ENCODE data around the gene ITSN2.

ITSN2 gene

DNA sequence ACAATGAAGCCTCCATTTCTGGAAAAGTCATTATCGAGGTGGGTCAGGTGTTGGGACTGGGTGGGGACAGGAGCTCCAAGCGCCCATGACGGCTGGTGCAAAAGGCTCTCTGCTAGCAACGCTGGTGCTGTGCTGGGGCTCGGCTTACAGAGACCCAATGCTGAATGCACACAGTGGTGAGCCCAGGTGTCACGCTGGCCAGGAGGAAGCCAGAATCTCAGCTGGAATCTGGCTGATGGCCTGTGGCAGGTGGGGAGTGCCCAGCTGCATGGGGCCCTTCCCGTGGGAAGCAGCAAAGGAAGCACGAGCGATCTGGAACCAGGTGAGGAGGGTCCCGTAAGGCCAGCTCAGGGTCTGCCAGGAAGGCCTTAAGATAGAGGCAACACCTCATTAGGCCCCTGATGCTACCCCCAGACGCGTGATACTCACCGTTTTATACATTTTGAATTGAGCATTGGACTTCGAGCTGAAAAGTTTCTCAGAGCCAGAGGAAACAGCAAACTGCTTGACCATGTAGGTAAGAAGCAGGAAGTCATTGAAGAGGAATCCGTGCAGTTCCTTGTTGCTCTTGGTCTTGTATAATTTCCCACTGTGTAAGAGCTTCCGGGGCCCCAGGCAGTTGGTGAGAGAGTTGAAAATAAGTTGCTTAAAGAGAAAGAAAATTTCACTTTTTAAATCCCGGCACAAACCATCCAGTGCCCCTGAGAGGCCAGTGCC lies 150.8 kb downstream of the ITSN2 start:
- Histone ChIP-seq H3K4me1 (ENCODE audit: control insufficient read depth, insufficient read depth, low read length) (no peaks in the 10 kb centered on the region), H3K9me3 (ENCODE audit: control insufficient read depth, low read length) (no peaks in the 10 kb centered on the region), H3K36me3 (ENCODE audit: control insufficient read depth, insufficient read depth, low read length, severe bottlenecking) (peaks cover 49% of the 10 kb centered on the region), H3K4me3 (ENCODE audit: low read length) (no peak overlapping the region), H3K27me3 (replicated peaks; ENCODE audit: control insufficient read depth, insufficient read depth, low read length) (no peaks in the 10 kb centered on the region), H3K9ac (ENCODE audit: low read length) (no peak overlapping the region)
- no peak for DNase-seq (ENCODE audit: low read depth)

DNA sequence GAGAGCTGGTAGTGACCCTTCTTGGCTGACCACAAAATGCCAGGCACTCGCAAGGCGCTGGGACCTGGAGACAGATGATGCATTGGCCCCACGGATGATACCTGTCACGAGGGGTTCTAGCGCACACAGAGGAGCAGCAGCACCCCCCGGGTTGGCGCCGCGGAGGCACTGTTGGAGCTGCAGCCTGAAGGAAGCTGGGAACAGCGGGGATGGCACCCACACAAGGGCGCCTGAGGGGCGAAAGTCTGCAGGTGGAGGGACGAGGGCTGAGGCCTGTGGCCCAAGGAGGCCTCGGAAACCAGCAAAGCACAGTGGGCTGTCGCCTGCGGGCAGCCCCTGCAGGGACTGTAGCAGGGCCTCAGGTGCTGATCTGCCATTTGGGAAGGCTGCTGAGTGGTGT lies 151.8 kb downstream of the ITSN2 start:
- H3K4me1 ChIP-seq (ENCODE audit: control insufficient read depth, insufficient read depth, low read length): no peaks in the 10 kb centered on the region
- no peaks in the 10 kb centered on the region for H3K9me3 ChIP-seq (ENCODE audit: control insufficient read depth, low read length)
- no peak overlapping the region for H3K9ac ChIP-seq (ENCODE audit: low read length)
- H3K4me3 ChIP-seq (ENCODE audit: low read length): no peak overlapping the region
- H3K27me3 ChIP-seq (replicated peaks; ENCODE audit: control insufficient read depth, insufficient read depth, low read length): no peaks in the 10 kb centered on the region
- DNase-seq (ENCODE audit: low read depth): no peak
- peaks cover 53% of the 10 kb centered on the region for H3K36me3 ChIP-seq (ENCODE audit: control insufficient read depth, insufficient read depth, low read length, severe bottlenecking)

DNA sequence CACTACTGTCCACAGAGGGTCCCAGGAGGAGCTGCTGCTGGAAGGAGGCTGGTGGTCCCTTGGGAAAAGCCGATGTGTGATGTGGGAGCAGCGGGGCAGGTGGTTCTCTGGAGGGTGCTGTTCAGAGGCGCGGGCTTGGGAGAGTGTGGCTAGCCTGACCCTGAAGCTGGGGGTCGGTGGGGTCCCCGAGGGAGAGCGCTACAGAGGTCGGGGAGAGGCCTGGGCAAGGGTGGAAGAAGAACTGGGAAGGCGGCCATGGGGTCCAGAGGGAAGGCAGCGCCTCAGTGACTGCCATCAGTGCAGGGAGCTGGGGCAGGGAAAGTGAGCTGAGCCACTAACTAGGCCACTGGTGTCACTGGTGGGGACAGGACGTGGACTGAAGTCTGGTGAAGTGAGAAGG lies 153.0 kb downstream of the ITSN2 start:
- Histone ChIP-seq H3K9ac (ENCODE audit: low read length) (no peak overlapping the region), H3K36me3 (ENCODE audit: control insufficient read depth, insufficient read depth, low read length, severe bottlenecking) (peaks cover 55% of the 10 kb centered on the region), H3K9me3 (ENCODE audit: control insufficient read depth, low read length) (no peaks in the 10 kb centered on the region), H3K4me1 (ENCODE audit: control insufficient read depth, insufficient read depth, low read length) (no peaks in the 10 kb centered on the region), H3K4me3 (ENCODE audit: low read length) (no peak overlapping the region), H3K27me3 (replicated peaks; ENCODE audit: control insufficient read depth, insufficient read depth, low read length) (no peaks in the 10 kb centered on the region)
- DNase-seq (ENCODE audit: low read depth): no peak

DNA sequence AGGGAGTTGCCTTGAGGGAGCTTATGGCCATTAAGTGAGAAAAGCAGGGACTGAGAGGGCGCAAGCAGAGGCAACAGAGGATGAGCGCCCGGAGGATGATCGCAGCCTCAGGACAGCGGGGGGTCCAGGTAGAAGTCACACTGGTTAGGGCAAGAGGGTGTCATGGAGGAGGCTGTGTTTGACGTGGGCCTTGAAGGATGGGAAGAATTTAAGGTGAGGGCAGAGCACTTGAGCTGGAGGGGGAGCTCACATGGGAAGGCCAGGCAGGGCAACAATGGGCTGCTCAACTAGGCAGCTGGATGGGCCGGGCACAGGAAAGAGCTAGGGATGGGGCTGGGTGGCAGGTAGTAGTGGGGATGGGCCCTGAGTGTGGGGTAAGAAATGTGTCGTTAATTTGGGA lies 153.6 kb downstream of the ITSN2 start:
- H3K9ac ChIP-seq (ENCODE audit: low read length): no peak overlapping the region
- no peak for DNase-seq (ENCODE audit: low read depth)
- H3K4me1 ChIP-seq (ENCODE audit: control insufficient read depth, insufficient read depth, low read length): no peaks in the 10 kb centered on the region
- no peak overlapping the region for H3K4me3 ChIP-seq (ENCODE audit: low read length)
- H3K27me3 ChIP-seq (replicated peaks; ENCODE audit: control insufficient read depth, insufficient read depth, low read length): no peaks in the 10 kb centered on the region
- peaks cover 49% of the 10 kb centered on the region for H3K36me3 ChIP-seq (ENCODE audit: control insufficient read depth, insufficient read depth, low read length, severe bottlenecking)
- no peaks in the 10 kb centered on the region for H3K9me3 ChIP-seq (ENCODE audit: control insufficient read depth, low read length)

DNA sequence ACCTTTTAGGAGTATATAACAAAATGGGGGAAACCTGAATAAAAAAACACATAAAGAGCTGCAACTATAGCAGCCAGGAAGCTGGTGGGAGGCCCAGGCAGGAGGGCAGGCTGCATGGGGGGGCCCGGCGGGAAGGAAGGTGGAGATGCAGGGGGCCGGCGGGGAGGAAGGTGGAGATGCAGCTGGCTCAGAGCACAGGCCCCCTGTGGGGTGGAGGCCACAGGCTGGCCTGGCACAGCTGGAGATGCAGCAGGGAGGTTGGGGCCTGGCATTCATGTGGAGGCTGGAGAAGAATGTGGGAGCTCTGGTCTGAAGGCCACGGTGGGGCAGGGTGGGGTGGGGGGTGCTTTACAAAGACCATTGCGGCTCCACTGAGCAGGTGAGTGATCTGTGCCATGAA lies 154.1 kb downstream of the ITSN2 start:
- no peaks in the 10 kb centered on the region for H3K4me1 ChIP-seq (ENCODE audit: control insufficient read depth, insufficient read depth, low read length)
- no peak overlapping the region for H3K9ac ChIP-seq (ENCODE audit: low read length)
- DNase-seq (ENCODE audit: low read depth): no peak
- no peak overlapping the region for H3K4me3 ChIP-seq (ENCODE audit: low read length)
- H3K36me3 ChIP-seq (ENCODE audit: control insufficient read depth, insufficient read depth, low read length, severe bottlenecking): peaks cover 45% of the 10 kb centered on the region
- no peaks in the 10 kb centered on the region for H3K27me3 ChIP-seq (replicated peaks; ENCODE audit: control insufficient read depth, insufficient read depth, low read length)
- H3K9me3 ChIP-seq (ENCODE audit: control insufficient read depth, low read length): no peaks in the 10 kb centered on the region

DNA sequence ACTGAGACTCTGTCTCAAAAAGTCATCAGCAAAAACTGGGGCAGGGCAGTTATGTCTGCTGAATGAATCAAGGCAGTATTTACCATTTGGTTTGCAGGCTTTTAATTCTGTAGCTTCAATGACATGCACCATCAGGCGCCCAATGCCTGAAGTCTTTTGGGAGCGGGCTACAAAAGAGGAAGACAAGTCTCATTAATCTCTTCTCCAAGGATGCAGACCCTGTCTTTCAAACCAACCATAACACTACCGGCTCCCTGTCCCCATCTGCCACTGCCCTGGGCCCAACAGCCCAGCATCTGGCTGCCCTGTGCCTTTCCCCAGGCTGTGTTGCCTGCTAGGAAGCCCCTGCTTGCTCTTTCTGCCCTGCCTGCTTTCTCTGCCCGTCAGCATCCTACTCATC lies 155.2 kb downstream of the ITSN2 start:
- no peak for DNase-seq (ENCODE audit: low read depth)
- no peaks in the 10 kb centered on the region for H3K27me3 ChIP-seq (replicated peaks; ENCODE audit: control insufficient read depth, insufficient read depth, low read length)
- H3K4me1 ChIP-seq (ENCODE audit: control insufficient read depth, insufficient read depth, low read length): no peaks in the 10 kb centered on the region
- H3K9me3 ChIP-seq (ENCODE audit: control insufficient read depth, low read length): no peaks in the 10 kb centered on the region
- H3K36me3 ChIP-seq (ENCODE audit: control insufficient read depth, insufficient read depth, low read length, severe bottlenecking): peaks cover 45% of the 10 kb centered on the region
- no peak overlapping the region for H3K9ac ChIP-seq (ENCODE audit: low read length)
- no peak overlapping the region for H3K4me3 ChIP-seq (ENCODE audit: low read length)

DNA sequence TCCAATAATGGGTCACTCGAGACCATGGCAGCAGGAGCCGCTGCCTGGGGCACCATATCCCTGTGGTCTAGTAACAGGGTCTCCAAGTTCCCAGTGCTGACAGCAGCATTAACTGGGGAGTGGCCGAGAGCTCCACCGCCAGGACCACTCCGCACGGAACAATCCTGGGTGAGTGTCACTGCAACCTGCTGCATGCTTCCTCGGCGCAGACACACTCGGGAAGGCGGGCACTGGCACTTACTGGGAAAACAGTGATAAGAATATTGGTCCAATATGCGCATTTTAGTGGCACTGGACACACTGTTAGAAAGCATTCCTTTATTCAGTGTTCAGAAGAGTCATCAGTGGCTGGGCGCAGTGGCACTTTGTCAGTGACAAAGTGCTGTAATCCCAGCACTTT lies 155.8 kb downstream of the ITSN2 start:
- Histone ChIP-seq H3K27me3 (replicated peaks; ENCODE audit: control insufficient read depth, insufficient read depth, low read length) (no peaks in the 10 kb centered on the region), H3K9me3 (ENCODE audit: control insufficient read depth, low read length) (no peaks in the 10 kb centered on the region), H3K4me1 (ENCODE audit: control insufficient read depth, insufficient read depth, low read length) (no peaks in the 10 kb centered on the region), H3K4me3 (ENCODE audit: low read length) (no peak overlapping the region), H3K36me3 (ENCODE audit: control insufficient read depth, insufficient read depth, low read length, severe bottlenecking) (peaks cover 43% of the 10 kb centered on the region), H3K9ac (ENCODE audit: low read length) (no peak overlapping the region)
- DNase-seq (ENCODE audit: low read depth): no peak

DNA sequence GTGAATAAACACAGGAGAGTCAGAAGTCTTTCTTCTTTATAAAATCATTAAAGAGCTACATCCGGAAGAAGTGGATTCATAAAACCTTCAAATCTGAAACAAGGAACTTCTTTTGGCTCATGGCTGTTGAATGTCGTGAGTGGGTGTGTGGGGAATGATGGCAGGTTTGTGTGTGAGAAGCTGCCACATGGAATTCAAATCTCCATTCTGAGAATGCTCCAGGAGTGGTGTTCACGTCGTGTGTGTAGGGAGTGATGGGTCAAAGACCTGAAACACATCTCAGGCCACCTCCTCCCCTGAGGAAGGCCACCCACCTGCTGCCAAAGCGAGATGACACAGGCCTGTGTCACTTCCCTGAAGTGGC lies 156.6 kb downstream of the ITSN2 start:
- Histone ChIP-seq H3K27me3 (replicated peaks; ENCODE audit: control insufficient read depth, insufficient read depth, low read length) (no peaks in the 10 kb centered on the region), H3K9me3 (ENCODE audit: control insufficient read depth, low read length) (no peaks in the 10 kb centered on the region), H3K36me3 (ENCODE audit: control insufficient read depth, insufficient read depth, low read length, severe bottlenecking) (peaks cover 36% of the 10 kb centered on the region), H3K4me1 (ENCODE audit: control insufficient read depth, insufficient read depth, low read length) (no peaks in the 10 kb centered on the region), H3K9ac (ENCODE audit: low read length) (no peak overlapping the region), H3K4me3 (ENCODE audit: low read length) (no peak overlapping the region)
- DNase-seq (ENCODE audit: low read depth): no peak

DNA sequence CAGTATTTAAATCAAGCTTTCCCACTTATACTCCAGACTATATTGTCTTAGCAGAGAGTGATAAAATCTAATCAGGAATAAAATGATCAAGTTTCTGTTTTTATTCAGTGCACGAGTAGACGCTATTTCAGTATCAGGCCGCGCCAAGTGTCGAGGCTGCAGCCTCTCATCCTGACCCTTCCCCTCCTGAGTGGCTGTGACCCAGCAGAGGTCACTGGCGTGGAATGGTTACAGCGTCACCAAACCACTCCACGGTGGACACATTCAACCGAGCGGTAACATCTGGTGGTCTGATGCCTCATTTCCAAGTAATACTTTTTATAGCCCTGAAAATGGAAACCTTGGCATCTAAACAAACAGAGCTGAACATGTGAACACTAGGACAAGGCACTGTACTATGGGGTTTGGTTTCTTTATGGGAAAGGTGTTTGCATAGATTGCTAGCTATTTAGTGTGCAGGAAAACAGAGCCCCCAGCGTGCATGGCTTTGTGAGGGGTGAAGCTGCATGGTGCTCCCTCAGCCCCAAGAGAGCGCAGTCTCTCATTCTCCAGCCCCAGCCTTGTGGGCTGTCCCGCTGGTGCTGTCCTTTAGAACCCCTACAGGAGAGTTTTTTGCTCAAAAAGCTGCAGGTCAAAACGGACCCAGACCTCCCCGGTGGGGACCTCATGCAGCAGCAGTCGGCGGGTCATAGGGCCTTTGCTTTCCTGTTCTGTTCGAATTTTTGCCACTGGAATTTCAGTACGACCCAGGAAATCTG lies 157.1 kb downstream of the ITSN2 start:
- H3K4me3 ChIP-seq (ENCODE audit: low read length): no peak overlapping the region
- H3K4me1 ChIP-seq (ENCODE audit: control insufficient read depth, insufficient read depth, low read length): no peaks in the 10 kb centered on the region
- no peaks in the 10 kb centered on the region for H3K27me3 ChIP-seq (replicated peaks; ENCODE audit: control insufficient read depth, insufficient read depth, low read length)
- H3K36me3 ChIP-seq (ENCODE audit: control insufficient read depth, insufficient read depth, low read length, severe bottlenecking): peaks cover 30% of the 10 kb centered on the region
- no peaks in the 10 kb centered on the region for H3K9me3 ChIP-seq (ENCODE audit: control insufficient read depth, low read length)
- DNase-seq (ENCODE audit: low read depth): no peak
- H3K9ac ChIP-seq (ENCODE audit: low read length): no peak overlapping the region

DNA sequence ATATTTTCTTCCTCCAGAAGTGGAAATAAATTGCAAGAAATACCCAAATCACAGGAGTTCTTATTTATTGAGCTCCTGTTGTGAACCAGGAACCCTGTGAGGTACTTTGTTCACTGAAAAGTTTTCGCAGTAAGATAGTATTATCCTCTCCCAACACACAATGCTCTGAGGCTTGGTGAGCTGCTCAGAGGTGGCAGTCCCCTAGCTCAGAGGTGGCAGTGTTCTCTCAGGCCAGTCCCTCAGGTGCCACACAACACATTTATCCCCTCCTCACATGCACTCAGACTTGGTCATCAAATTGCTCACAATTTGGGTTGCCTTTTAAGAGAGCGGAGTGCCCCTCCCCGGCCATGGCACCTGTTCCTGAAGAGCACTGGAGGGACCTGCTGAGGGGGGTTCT lies 159.5 kb downstream of the ITSN2 start:
- no peak overlapping the region for H3K4me3 ChIP-seq (ENCODE audit: low read length)
- peaks cover 29% of the 10 kb centered on the region for H3K36me3 ChIP-seq (ENCODE audit: control insufficient read depth, insufficient read depth, low read length, severe bottlenecking)
- H3K9me3 ChIP-seq (ENCODE audit: control insufficient read depth, low read length): no peaks in the 10 kb centered on the region
- H3K27me3 ChIP-seq (replicated peaks; ENCODE audit: control insufficient read depth, insufficient read depth, low read length): no peaks in the 10 kb centered on the region
- H3K4me1 ChIP-seq (ENCODE audit: control insufficient read depth, insufficient read depth, low read length): no peaks in the 10 kb centered on the region
- no peak overlapping the region for H3K9ac ChIP-seq (ENCODE audit: low read length)
- DNase-seq (ENCODE audit: low read depth): no peak

DNA sequence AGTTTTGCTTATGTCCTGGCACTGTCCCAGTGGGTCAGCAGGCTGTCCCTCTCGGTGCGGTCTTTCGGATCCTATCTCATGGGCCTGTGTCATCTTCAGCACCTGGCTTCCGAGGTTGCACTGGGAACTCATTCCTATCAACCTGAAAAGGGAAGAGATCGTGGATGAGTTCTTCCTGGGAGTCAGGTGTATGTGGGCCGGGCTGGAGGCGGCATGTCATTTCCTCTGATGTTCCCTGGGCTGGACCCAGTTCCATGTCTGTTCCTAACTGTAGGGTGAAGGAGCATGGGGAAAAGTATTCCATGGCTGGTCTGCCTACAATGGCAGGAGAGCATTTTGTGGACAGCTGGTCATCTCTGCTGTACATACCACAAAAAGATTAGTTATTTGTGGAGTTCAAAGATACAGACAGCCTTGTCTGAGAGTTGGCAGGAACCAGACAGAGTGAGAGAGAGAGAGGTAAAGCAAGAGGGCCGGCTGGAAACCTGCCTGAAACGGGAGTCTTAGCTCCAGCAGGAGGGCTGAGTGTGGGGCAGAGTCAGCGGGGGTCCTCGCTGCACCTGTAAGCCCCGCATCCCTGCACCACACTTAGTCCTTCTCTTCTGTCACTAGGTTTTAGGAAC lies 160.3 kb downstream of the ITSN2 start:
- DNase-seq (ENCODE audit: low read depth): no peak
- H3K9me3 ChIP-seq (ENCODE audit: control insufficient read depth, low read length): no peaks in the 10 kb centered on the region
- no peaks in the 10 kb centered on the region for H3K4me1 ChIP-seq (ENCODE audit: control insufficient read depth, insufficient read depth, low read length)
- H3K36me3 ChIP-seq (ENCODE audit: control insufficient read depth, insufficient read depth, low read length, severe bottlenecking): peaks cover 24% of the 10 kb centered on the region
- no peak overlapping the region for H3K4me3 ChIP-seq (ENCODE audit: low read length)
- H3K27me3 ChIP-seq (replicated peaks; ENCODE audit: control insufficient read depth, insufficient read depth, low read length): no peaks in the 10 kb centered on the region
- H3K9ac ChIP-seq (ENCODE audit: low read length): no peak overlapping the region

Data from adipocyte (in vitro differentiated cells).